Prostate gland (tissue), 2 donors: ENCODE data around the gene PUSL1. TPM values are rescaled to one million over a fixed set of nuclear protein-coding genes. Genes with fewer than 3 reads are reported as not detected.

ENCODE experiments used
- DNase-seq: peaks from one replicate; pipeline ENCODE4 v3.0.0-alpha.2; 2019; ENCODE audit warnings: low spot score
- H3K27ac ChIP-seq, 2 donors: fragments of 200-600 bp; sonication (generic); 2 replicates each; pipeline ENCODE4 v1.5.1; 2017 to 2019
- H3K27me3 ChIP-seq: fragments of 200-600 bp; sonication (generic); replicated peaks from 2 replicates; pipeline ENCODE4 v1.5.1; 2019; ENCODE audit not compliant: insufficient read depth
- H3K36me3 ChIP-seq, 2 donors: fragments of 200-600 bp; sonication (generic); 1 replicate in 1 of 2; 2 replicates in 1 of 2; pipeline versions ENCODE4 v1.5.1 to v1.8.1; 2017 to 2019
- H3K4me1 ChIP-seq: fragments of 200-600 bp; sonication (generic); replicated peaks from 2 replicates; pipeline ENCODE4 v1.5.1; 2019
- H3K4me3 ChIP-seq, 2 donors: fragments of 200-600 bp; sonication (generic); 2 replicates each; pipeline ENCODE4 v1.5.1; 2017 to 2019
- H3K9me3 ChIP-seq: fragments of 200-600 bp; sonication (generic); 2 replicates; pipeline ENCODE4 v1.5.1; 2017
- CTCF ChIP-seq, 4 experiments: fragments of 200-600 bp in 2 of 4; fragments of 450-650 bp in 2 of 4; sonication (generic) in 2 of 4; IDR thresholded peaks; 1 replicate in 3 of 4; 2 replicates in 1 of 4; pipeline ENCODE4 v1.5.1; 2016 to 2019; ENCODE audit warnings: antibody characterized with exemption in 4 of 4, mild to moderate bottlenecking in 2 of 4, moderate library complexity in 2 of 4
- POLR2A ChIP-seq: fragments of 450-650 bp; IDR thresholded peaks from one replicate; pipeline ENCODE4 v1.6.1; 2016; ENCODE audit warnings: antibody characterized with exemption, mild to moderate bottlenecking
- POLR2AphosphoS5 ChIP-seq: sonication (generic); formaldehyde crosslinking; IDR thresholded peaks from one replicate; pipeline ENCODE4 v1.6.1; 2017; ENCODE audit warnings: antibody characterized with exemption
- WGBS: methylation state at CpG from one replicate; pipeline ENCODE4 v1.1.5; 2018; 5-methylcytosine and 5-hydroxymethylcytosine counted together
- intact Hi-C: fragments of 100-400 bp; cut with DNase I; formaldehyde crosslinking; loops from one replicate; pipeline ENCODE4 v1.14.2; 2022
- total RNA-seq, 2 donors: library from RNA; depleted of rRNA; stranded (reverse); fragments of >200 nt; gene quantifications; one replicate each; pipeline ENCODE4 v1.1.0, GENCODE V29; 2016

The PUSL1 gene
- total RNA-seq, 2 donors from 2014 or later = 30.6 to 36.9 TPM

GRCh38 chr1:1356166-1356795 lies 47.9 kb downstream of the PUSL1 start:
- no peaks in the 10 kb centered on the region for H3K4me1 ChIP-seq
- intact Hi-C loops = no loop called here

DNA sequence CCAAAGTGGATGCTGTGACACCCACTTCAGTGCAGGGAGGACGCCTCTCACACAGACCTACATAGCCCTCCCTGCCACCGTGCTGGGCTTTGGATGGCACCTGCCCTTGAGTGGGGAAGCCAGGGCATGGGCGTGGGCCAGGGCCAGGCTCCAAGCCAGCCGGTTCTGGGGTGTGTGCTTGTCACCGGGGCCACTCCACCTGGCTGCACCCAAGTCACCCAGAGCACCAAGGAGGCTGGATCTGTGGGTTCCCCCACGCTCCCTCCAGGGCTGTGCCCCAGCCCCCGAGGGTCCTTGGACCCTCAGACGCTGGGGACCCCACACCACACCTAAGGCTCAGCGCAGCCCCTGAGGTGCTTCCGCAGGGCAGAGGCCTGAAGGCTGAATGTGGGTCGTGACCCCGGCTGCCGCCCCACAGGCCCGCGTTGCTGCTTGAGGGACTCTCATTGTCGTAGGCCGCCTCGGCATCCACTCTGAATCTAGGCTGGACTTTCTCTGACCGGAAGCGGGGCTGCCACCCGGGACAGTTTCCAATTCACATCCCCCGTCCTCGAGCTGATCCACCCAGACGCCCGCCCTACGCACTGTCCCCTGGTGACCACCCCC lies 48.5 kb downstream of the PUSL1 start:
- H3K4me1 ChIP-seq = no peaks in the 10 kb centered on the region
- H3K27me3 ChIP-seq = no peaks in the 10 kb centered on the region
- H3K4me3 ChIP-seq = peak overlapping the region; percentile 30 to 37
- 34% methylated on average over 21 of the region's 26 CpGs for WGBS
- H3K36me3 ChIP-seq = no peaks in the 10 kb centered on the region
- intact Hi-C loops = no loop called here
- no peak for DNase-seq
- H3K9me3 ChIP-seq = no peaks in the 10 kb centered on the region
- H3K27ac ChIP-seq = peak overlapping the region; percentile 72 to 83
- no peak for TF ChIP-seq POLR2A
- no peak for TF ChIP-seq POLR2AphosphoS5
- no peak for TF ChIP-seq CTCF (IDR thresholded peaks at IDR 0.05)

More at GRCh38 chr1:1356166-1356795, 47.9 kb downstream of the PUSL1 start:
- H3K9me3 ChIP-seq = no peaks in the 10 kb centered on the region
- no peaks in the 10 kb centered on the region for H3K27me3 ChIP-seq
- no peak for TF ChIP-seq POLR2AphosphoS5
- H3K4me3 ChIP-seq = peak overlapping the region; percentile 30 to 37
- peak overlapping the region; percentile 72 to 83 for H3K27ac ChIP-seq
- DNase-seq = no peak
- H3K36me3 ChIP-seq = no peaks in the 10 kb centered on the region
- 33% methylated on average over 8 of the region's 8 CpGs for WGBS

GRCh38 chr1:1357871-1358432 lies 49.6 kb downstream of the PUSL1 start:
- Histone ChIP-seq H3K27me3 (no peaks in the 10 kb centered on the region), H3K4me3 (peak overlapping the region; percentile 30 to 37), H3K36me3 (no peaks in the 10 kb centered on the region), H3K9me3 (no peaks in the 10 kb centered on the region), H3K27ac (peak overlapping the region; percentile 72 to 83), H3K4me1 (no peaks in the 10 kb centered on the region)
- no peak for DNase-seq
- TF ChIP-seq POLR2AphosphoS5 (no peak), POLR2A (no peak), CTCF (IDR thresholded peaks at IDR 0.05) (no peak)
- WGBS = 8% methylated on average over 17 of the region's 18 CpGs
- intact Hi-C loops = no loop called here

GRCh38 chr1:1358433-1359271 lies 50.3 kb downstream of the PUSL1 start, which contains the start of gene MXRA8:
TSS of gene MXRA8 (minus strand) at chr1:1358555. CDS start at chr1:1358504, 51 bp downstream.
- no peaks in the 10 kb centered on the region for H3K9me3 ChIP-seq
- no peaks in the 10 kb centered on the region for H3K36me3 ChIP-seq
- peak within 1 kb of the TSS; percentile 30 to 37 for H3K4me3 ChIP-seq
- intact Hi-C loops = no loop called here
- TF ChIP-seq POLR2A (no peak), CTCF (IDR thresholded peaks at IDR 0.05) (no peak), POLR2AphosphoS5 (no peak)
- 23% methylated on average over 29 of the region's 29 CpGs for WGBS
- no peaks in the 10 kb centered on the region for H3K27me3 ChIP-seq
- H3K27ac ChIP-seq = peak within 1 kb of the TSS; percentile 72 to 83
- no peak for DNase-seq
- H3K4me1 ChIP-seq = no peaks in the 10 kb centered on the region

DNA sequence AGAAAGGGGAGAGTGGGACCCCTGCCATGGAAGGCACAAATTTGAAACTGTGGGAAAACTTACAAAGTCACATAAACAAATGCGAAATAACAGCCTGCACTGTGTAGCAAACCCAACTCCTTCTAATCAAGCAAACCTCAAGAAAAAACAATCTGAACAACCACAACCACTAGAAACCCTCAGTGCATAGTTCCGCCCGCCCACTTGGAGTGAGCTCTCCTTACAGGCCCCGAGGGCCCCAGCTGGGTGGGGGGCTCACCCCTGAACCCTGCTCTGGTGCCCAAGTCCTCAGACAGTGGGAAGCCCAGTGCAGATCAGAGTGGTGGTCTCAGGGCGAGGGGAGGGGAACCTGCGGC lies 50.9 kb downstream of the PUSL1 start:
- H3K4me3 ChIP-seq = no peak overlapping the region
- no peaks in the 10 kb centered on the region for H3K4me1 ChIP-seq
- WGBS = 62% methylated on average over 6 of the region's 6 CpGs
- peak overlapping the region; percentile 72 to 83 for H3K27ac ChIP-seq
- H3K36me3 ChIP-seq = no peaks in the 10 kb centered on the region
- no peaks in the 10 kb centered on the region for H3K9me3 ChIP-seq
- no peak for DNase-seq
- intact Hi-C loops = no loop called here
- TF ChIP-seq POLR2AphosphoS5 = no peak
- H3K27me3 ChIP-seq = no peaks in the 10 kb centered on the region
